GM10266 (cell line): Measurements from ENCODE around the gene KIRREL1.

Source experiments
- DNase-seq: peaks from one replicate; pipeline ENCODE4 v3.0.0; 2012; ENCODE audit errors: extremely low spot score
- TF ChIP-seq, protein P1 (sequence below): IDR thresholded peaks from 2 replicates; pipeline ENCODE4 v1.5.1; 2012; ENCODE audit warnings: mild to moderate bottlenecking, low read depth; ENCODE audit not compliant: control insufficient read depth, insufficient read depth; ENCODE audit errors: missing control alignments

Gene KIRREL1

DNA sequence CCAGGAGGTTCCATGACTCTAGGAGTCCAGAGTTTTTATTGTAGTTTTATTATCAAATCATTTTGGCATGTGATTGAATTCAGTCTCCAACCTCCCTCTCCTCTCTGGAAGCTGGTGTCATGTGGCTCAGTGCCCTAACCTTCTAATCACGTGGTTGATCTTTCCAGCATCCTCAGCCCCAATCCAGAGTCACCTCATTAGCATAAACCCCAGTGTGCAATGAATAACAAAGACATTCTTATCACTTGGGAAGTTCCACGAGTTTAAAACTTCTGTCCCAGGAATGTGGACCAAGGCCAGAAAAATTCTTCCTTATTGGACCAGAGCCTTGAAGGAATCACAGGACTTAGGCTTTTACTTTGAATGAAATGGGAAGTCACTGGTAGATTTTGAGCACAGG is 52.2 kb downstream of the KIRREL1 start:
- TF ChIP-seq, protein P1, sequence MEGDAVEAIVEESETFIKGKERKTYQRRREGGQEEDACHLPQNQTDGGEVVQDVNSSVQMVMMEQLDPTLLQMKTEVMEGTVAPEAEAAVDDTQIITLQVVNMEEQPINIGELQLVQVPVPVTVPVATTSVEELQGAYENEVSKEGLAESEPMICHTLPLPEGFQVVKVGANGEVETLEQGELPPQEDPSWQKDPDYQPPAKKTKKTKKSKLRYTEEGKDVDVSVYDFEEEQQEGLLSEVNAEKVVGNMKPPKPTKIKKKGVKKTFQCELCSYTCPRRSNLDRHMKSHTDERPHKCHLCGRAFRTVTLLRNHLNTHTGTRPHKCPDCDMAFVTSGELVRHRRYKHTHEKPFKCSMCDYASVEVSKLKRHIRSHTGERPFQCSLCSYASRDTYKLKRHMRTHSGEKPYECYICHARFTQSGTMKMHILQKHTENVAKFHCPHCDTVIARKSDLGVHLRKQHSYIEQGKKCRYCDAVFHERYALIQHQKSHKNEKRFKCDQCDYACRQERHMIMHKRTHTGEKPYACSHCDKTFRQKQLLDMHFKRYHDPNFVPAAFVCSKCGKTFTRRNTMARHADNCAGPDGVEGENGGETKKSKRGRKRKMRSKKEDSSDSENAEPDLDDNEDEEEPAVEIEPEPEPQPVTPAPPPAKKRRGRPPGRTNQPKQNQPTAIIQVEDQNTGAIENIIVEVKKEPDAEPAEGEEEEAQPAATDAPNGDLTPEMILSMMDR, result no peak
- no peak for DNase-seq

DNA sequence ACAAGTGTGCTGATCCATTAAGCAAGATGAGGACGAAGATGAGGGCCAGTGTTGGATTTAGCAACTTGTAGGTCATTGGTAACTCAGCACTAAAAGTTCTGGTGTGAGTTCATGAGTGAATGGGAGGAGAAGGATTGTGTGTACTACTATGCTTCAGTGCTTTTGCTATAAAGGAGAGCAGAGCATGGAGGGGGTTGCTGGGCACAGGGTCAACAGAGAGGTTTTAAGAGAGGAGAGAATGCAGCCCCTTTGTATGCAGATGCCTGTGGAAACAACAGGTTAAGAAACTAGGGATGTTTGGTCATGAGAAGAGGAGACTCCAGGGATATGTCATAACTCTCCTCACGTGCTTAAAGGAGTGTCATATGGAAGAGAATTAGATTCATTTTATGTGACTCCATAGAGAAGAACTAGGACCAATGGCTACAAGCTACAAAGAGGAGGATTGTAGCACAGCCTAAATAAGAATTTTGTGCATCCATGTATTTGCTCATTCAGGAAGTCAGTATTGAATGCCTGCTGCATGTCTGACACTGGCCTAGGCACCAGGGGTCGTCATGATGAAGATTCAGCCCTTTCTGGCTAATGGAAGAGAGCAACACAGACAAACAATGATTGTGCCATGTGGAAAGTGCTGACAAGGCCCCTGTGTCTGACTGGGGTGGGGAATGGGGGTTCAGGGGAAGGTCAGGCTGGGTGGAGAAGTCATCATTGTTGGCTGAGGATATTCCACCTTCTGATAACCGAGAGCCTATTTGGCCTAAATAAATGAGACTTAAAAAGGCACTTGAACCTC is 53.5 kb downstream of the KIRREL1 start:
- DNase-seq, result no peak
- TF ChIP-seq, protein P1, result no peak

DNA sequence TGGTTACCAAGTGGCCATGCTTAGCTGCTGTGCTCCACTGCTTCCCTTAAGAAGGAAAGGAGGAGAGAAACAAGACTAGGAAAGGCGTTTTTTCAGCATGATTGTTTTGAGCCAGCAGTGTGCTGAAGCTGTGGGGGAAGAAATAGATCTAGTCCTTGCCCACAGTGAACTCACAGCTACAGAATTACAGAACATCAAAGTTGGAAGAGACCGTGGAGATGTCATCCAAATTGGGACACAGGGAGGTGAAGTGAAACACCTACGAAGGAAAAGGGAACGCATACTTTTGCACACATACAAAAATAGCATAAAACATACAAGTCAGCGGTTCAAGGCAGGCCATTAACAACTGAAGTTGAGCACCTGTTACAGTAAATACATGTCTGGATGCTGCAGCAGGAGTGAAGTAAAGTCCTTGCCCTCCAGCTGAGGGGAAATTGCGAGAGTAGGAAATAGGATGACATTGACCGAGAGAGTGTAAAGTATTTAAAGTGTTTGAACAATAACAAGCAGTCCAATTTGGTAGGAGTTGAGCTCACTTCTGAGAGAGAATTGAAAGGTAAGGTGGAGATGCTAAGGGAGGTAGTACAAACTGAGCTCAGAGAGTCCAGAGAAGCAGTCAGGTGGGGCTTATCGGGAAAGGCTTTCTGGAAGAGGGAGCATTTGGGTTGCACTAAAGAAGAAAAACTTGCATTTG is 55.1 kb downstream of the KIRREL1 start:
- TF ChIP-seq, protein P1, result no peak
- DNase-seq, result no peak

DNA sequence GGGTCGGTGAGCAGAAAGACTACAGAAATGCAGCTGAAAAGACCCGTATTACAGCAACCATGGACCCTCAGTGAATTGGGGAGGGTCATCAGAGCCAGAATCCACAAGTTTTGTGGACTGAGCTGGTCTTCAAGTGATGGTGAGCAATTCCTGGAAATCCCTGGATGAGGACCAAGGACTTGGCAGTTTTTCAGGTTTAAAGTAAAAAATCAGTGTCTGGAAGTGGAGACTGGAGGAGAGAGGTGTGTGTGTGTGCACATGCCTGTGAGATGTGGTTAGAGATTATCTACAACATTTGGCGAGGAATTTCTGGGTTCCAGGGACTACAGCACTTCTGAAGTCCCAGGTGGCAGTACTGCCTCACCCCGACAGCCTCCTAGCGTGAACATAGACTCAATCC is 56.4 kb downstream of the KIRREL1 start:
- TF ChIP-seq, protein P1, result no peak
- no peak for DNase-seq

DNA sequence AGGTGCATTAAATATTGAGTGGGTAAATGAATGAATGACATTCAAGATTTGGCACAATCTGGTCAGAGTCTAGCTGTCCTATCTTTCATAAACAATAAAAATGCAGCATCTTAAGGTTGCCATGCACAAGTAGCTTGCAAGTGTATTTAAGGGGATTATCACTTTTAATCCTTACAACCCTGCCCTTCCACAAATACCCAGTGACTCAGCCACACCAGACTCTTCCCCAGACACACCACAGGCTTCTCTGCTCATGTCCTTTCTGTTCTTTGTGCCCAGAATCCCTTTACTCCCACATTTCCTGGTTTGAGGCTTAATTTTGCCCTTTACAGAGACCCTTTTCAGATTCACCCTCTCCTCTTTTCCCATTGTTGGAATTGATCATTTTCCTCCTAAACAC is 59.8 kb downstream of the KIRREL1 start:
- DNase-seq, result no peak
- TF ChIP-seq, protein P1, result no peak

DNA sequence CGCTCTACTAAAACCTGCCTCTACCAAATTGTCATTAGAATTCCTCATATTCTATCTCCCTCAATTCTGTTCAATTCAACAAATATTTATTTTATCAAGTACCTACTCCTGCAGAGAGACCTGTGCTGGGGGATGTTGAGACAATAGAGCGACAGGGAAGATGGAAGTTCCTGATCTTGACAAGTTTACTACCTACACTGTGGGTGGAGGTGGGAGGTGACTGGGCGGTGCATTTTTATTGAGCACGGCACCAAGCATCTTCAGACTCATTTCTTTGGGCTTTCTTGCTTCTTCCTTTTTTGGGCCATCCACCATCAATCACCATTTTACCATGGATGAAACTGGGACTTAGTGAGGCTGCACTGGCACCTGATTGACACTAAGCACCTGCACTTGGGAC is 61.3 kb downstream of the KIRREL1 start:
- TF ChIP-seq, protein P1, result no peak
- DNase-seq, result no peak

DNA sequence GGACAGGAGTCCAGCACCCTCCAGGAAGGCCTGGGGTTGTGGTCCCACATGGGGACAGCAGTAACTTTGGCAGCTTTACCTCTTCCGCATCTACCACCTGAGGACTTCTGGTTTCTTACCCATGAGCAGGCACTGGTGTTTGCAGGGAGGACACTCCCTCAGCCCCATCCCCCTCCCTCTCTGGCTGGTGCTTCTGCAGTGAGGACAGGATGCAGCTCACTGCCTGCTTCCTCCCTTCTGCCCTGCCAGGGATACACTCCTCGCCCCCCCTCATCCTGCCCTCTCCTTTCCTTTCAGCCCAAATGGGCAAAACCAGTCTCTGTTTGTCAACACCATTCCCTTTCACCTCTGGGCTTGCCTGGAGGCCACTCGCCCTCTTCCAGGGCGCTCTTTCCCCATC is 62.4 kb downstream of the KIRREL1 start:
- TF ChIP-seq, protein P1, result no peak
- DNase-seq, result no peak
